MM.1S (cell line): ENCODE data around the gene ARHGAP26.

Source experiments
- DNase-seq: peaks from one replicate; pipeline ENCODE4 v3.0.0-alpha.2; 2015
- H2AFZ ChIP-seq: fragments of 300-600 bp; sonication (generic); 2 replicates; pipeline ENCODE4 v1.6.0; 2016; ENCODE audit warnings: antibody characterized with exemption, low read length
- H3F3A ChIP-seq: fragments of 300-600 bp; sonication (generic); 2 replicates; pipeline ENCODE4 v1.6.1; 2016; ENCODE audit warnings: mild to moderate bottlenecking, antibody characterized with exemption, low read length, moderate library complexity, mixed read lengths; ENCODE audit not compliant: insufficient read depth
- H3K27ac ChIP-seq: fragments of 300-600 bp; sonication (generic); 2 replicates; pipeline ENCODE4 v1.5.1; 2016; ENCODE audit warnings: mild to moderate bottlenecking, low read length
- H3K27me3 ChIP-seq: fragments of 300-600 bp; sonication (generic); replicated peaks from 2 replicates; pipeline ENCODE4 v1.6.0; 2016; ENCODE audit warnings: low read length; ENCODE audit not compliant: insufficient read depth
- H3K36me3 ChIP-seq: fragments of 300-600 bp; sonication (generic); replicated peaks from 2 replicates; pipeline ENCODE4 v1.6.1; 2016; ENCODE audit warnings: mild to moderate bottlenecking, low read length, mixed read lengths; ENCODE audit not compliant: insufficient read depth
- H3K4me1 ChIP-seq: fragments of 300-600 bp; sonication (generic); 2 replicates; pipeline ENCODE4 v1.6.1; 2016; ENCODE audit warnings: low read length, mixed read lengths
- H3K4me2 ChIP-seq: fragments of 300-600 bp; sonication (generic); 2 replicates; pipeline ENCODE4 v1.6.0; 2016; ENCODE audit warnings: low read depth, low read length
- H3K4me3 ChIP-seq: fragments of 300-600 bp; sonication (generic); 2 replicates; pipeline ENCODE4 v1.5.1; 2016; ENCODE audit warnings: low read length, mixed read lengths
- H3K79me2 ChIP-seq: fragments of 300-600 bp; sonication (generic); 2 replicates; pipeline ENCODE4 v1.6.1; 2016; ENCODE audit warnings: mixed run types, low read length, mixed read lengths
- H3K9ac ChIP-seq: fragments of 300-600 bp; sonication (generic); 2 replicates; pipeline ENCODE4 v1.6.1; 2016; ENCODE audit warnings: low read length, mixed read lengths
- H3K9me2 ChIP-seq: fragments of 300-600 bp; sonication (generic); replicated peaks from 2 replicates; pipeline ENCODE4 v1.6.1; 2016; ENCODE audit warnings: mild to moderate bottlenecking, low read length, mixed read lengths; ENCODE audit not compliant: insufficient read depth
- H3K9me3 ChIP-seq: fragments of 300-600 bp; sonication (generic); replicated peaks from 2 replicates; pipeline ENCODE4 v1.6.1; 2016; ENCODE audit warnings: mild to moderate bottlenecking, low read length, mixed read lengths; ENCODE audit not compliant: insufficient read depth
- H4K20me1 ChIP-seq: fragments of 300-600 bp; sonication (generic); 2 replicates; pipeline ENCODE4 v1.6.1; 2016; ENCODE audit warnings: mild to moderate bottlenecking, low read length, moderate library complexity, mixed read lengths; ENCODE audit not compliant: insufficient read depth
- CTCF ChIP-seq: fragments of 300-600 bp; sonication (generic); IDR thresholded peaks from 2 replicates; pipeline ENCODE4 v1.5.1; 2016; ENCODE audit warnings: antibody characterized with exemption, low read length, mixed read lengths
- EZH2 ChIP-seq: fragments of 300-600 bp; sonication (generic); optimal IDR thresholded peaks from 2 replicates; pipeline ENCODE3; 2017; ENCODE audit warnings: low read depth, mild to moderate bottlenecking, antibody characterized with exemption, low read length, mixed read lengths
- EZH2phosphoT487 ChIP-seq: fragments of 300-600 bp; sonication (generic); IDR thresholded peaks from 2 replicates; pipeline ENCODE4 v1.6.1; 2018; ENCODE audit warnings: antibody characterized with exemption, low read length

ARHGAP26 gene

DNA sequence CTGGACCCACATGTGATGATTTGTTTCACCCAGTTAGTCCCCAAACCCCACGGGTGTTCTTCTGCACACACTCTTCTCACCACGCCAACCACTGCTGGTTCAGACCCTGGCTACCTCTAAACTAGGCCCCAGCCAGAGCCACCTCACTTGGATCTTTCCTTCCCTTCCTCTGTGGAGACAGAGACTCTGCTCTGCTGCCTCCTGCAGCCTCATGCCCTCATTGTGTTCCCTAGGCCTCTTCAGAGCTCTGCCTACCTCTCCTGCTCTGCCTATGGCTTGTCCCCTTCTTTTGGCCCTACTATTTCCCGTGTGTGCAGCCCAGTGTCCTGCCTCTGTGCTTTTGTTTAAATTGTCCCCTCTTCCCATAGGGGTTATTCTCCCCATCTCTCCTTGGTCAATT is 79.7 kb downstream of the ARHGAP26 start:
- Histone ChIP-seq H3K9me3 (no peaks in the 10 kb centered on the region), H3K27me3 (no peaks in the 10 kb centered on the region), H3K9ac (no peak overlapping the region), H3K79me2 (0 out of 2 replicates have a peak, but pooled peaks cover 4% of the 10 kb centered on the region), H3K9me2 (no peaks in the 10 kb centered on the region), H3K4me3 (no peak overlapping the region), H2AFZ (no peak overlapping the region), H4K20me1 (no peaks in the 10 kb centered on the region), H3K4me2 (no peak overlapping the region), H3K4me1 (peaks cover 20% of the 10 kb centered on the region), H3F3A (peaks cover 10% of the 10 kb centered on the region), H3K36me3 (no peaks in the 10 kb centered on the region), H3K27ac (no peak overlapping the region)
- TF ChIP-seq CTCF, result no peak
- TF ChIP-seq EZH2, result no peak
- TF ChIP-seq EZH2phosphoT487, result no peak
- DNase-seq, result no peak

- TF ChIP-seq CTCF (no peak), EZH2 (no peak), EZH2phosphoT487 (no peak)
- H3K9ac ChIP-seq, result no peak overlapping the region
- H3K9me3 ChIP-seq, result no peaks in the 10 kb centered on the region
- H3K4me2 ChIP-seq, result no peak overlapping the region
- H4K20me1 ChIP-seq, result no peaks in the 10 kb centered on the region
- H3K79me2 ChIP-seq, result 0 out of 2 replicates have a peak, but pooled peaks cover 2% of the 10 kb centered on the region
- H3K4me1 ChIP-seq, result peaks cover 3% of the 10 kb centered on the region; the same call in 1 of the 2 replicates
- H3K36me3 ChIP-seq, result no peaks in the 10 kb centered on the region
- no peaks in the 10 kb centered on the region for H3K9me2 ChIP-seq
- H3K27me3 ChIP-seq, result no peaks in the 10 kb centered on the region
- H3K27ac ChIP-seq, result no peak overlapping the region
- no peak overlapping the region for H3K4me3 ChIP-seq
- H3F3A ChIP-seq, result no peaks in the 10 kb centered on the region
- DNase-seq, result no peak
- no peak overlapping the region for H2AFZ ChIP-seq
Observed at GRCh38 chr5:142851731-142852130, 81.6 kb downstream of the ARHGAP26 start.

DNA sequence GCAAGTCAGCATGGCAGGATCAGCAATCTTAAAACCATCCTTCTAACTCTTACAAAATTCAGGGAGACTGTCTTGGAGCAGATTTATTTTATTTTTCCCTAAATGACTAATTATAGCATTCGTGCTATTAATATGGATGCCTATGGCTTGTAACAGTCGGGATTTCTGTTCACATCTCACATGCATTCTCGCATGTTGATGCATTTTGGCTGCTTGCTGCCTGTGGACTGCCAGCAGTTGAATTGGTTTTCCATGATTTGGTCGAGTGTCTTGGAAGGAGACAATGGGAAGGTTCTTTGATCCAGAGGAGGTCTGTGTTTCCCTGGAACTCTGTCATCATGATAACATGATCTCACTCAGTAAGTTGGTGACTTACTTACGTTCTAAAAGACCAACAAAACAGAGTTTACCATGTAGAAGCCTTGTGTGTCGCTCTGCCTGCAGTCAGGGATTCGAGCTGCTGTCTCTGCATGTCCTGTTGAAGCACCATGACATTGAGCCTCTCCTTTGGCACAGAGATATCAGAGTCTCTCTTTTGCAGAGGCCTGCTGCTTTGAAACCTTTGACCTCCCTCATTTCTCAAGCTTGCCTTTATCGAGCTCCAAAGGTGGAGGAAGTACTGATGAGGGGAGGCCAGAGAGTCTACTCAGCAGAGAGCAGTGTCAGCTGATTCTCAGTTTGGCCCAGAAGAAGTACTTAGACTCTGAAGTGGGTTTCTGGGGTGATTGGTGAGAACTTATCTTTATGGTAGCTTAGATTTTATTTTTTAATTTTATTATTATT is 82.4 kb downstream of the ARHGAP26 start:
- H3K27ac ChIP-seq, result no peak overlapping the region
- no peak for DNase-seq
- no peaks in the 10 kb centered on the region for H3K9me3 ChIP-seq
- no peak overlapping the region for H2AFZ ChIP-seq
- H3K4me2 ChIP-seq, result no peak overlapping the region
- no peaks in the 10 kb centered on the region for H3K9me2 ChIP-seq
- no peaks in the 10 kb centered on the region for H3K27me3 ChIP-seq
- no peaks in the 10 kb centered on the region for H3K4me1 ChIP-seq
- no peaks in the 10 kb centered on the region for H3K79me2 ChIP-seq
- H3K4me3 ChIP-seq, result no peak overlapping the region
- H4K20me1 ChIP-seq, result no peaks in the 10 kb centered on the region
- TF ChIP-seq EZH2phosphoT487 (no peak), EZH2 (no peak), CTCF (no peak)
- no peaks in the 10 kb centered on the region for H3F3A ChIP-seq
- no peak overlapping the region for H3K9ac ChIP-seq
- no peaks in the 10 kb centered on the region for H3K36me3 ChIP-seq
